GM19025 (cell line): Measurements from ENCODE around the gene ARHGAP33.

ENCODE experiments used
- ATAC-seq: cut with Tn5 transposase; IDR thresholded peaks from one replicate; pipeline ENCODE4 v1.9.1; 2021; ENCODE audit warnings: mild to moderate bottlenecking, low read depth, moderate library complexity; ENCODE audit not compliant: unreplicated experiment

Gene ARHGAP33

GRCh38 chr19:35738887-35739229 is 36.5 kb upstream of the ARHGAP33 start:
- no peak for ATAC-seq

GRCh38 chr19:35739275-35740107 is 35.9 kb upstream of the ARHGAP33 start:
- ATAC-seq = no peak

DNA sequence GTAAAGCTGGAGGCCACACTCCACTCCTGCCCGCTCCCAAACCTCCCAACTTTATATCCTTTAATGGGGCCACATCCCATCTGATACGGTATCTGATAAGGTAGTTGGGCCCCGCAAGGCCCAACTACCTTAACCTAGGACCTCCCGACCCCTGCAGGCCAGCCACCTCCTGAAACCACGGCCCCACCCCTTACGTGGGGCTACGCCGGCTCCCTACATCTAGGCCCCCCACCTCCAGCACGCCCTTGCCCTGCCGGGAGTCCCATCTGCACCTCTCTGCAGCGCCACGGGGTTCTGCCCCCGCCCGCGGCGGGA is 35.3 kb upstream of the ARHGAP33 start:
- ATAC-seq = peak; percentile 20

DNA sequence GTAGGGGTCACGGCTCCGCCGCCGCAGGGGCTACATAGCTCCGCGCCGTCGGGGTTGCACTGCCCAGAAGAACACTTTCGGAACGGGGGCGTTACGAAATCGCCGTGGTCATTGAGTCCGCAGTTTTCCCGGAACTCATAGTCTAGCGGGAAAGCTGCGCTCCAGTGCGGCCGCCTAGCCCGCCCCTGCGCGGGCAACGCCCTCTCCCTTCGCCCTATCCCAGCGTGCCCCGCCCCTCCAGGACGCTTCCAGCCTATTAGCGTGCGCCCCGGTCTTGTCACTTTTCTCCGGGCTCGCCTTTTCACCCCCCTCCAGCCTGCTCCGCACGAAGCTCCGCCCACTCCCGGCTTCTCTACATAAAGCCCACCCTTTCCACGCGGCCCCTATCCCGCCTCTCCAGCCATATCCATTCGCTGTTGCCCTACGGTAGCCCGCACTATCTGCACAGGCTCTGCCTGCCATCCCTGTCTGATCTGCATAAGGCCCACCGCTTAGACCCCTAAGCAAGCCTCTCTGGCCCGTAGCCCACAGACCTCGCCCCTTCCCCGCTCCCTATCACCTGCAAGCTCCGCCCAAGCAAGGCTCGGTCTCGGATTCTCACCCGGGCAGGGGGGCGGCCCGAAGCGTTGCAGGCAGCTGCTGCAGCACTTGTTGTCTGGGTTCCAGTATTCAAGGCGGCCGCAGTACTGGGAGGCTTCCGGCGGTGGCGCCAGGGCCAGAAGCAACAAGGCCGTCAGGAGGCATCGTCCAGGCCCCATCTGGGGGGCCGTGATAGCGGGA is 34.8 kb upstream of the ARHGAP33 start:
- ATAC-seq = peak; percentile 63

DNA sequence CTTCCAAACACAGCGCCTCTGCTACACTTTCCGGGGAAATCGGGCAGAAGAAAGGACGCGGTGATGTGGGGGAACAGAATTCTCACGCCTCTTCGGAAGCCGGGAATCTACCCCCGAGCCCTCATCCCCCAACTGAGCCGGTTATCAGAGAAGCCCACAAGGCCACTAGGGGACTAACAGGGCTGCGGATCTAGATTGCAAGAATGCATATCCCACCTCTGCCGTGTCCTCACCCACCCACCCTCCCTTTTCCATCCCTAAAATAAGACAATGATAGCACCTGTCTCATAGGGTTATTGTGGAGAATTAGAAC is 34.2 kb upstream of the ARHGAP33 start:
- no peak for ATAC-seq

DNA sequence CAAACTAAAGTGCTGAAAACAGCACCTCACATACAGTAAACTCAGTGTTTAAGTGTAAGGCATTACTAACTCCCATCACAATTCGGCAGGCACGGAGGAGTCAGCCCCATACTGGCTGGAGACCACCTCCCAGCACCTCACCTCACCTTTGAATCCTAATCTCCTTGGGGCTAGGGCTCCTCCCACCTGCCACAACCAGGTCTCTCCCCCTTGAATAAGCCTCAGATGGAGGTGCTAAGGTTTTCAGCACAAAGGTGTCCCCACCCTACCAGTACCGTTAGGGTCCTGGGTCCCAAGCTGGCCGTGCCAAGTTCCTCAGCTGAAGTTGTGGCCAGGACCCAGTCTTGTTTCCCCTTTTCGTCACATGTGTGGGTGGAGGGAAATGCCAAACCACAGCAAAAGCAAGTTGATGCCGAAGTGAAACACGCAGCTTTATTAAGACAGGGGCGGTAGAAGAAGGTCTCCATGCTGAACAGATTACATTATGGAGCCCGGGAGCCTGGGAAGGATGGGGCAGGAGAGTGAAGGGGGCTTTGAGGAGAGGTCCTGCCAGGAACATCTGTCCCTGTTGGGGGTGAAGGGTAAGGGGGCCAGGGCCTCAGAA is 33.1 kb upstream of the ARHGAP33 start, which contains the start of gene IGFLR1:
Gene IGFLR1 (minus strand): TSS at position 332 of the 604 bp plus-strand sequence. CDS start 1,272 bp downstream, outside the sequence.
- no peak for ATAC-seq

- ATAC-seq = no peak
Measured at GRCh38 chr19:35743640-35744429, 31.5 kb upstream of the ARHGAP33 start.

- no peak for ATAC-seq
Measured at GRCh38 chr19:35744430-35745327, 30.7 kb upstream of the ARHGAP33 start.

DNA sequence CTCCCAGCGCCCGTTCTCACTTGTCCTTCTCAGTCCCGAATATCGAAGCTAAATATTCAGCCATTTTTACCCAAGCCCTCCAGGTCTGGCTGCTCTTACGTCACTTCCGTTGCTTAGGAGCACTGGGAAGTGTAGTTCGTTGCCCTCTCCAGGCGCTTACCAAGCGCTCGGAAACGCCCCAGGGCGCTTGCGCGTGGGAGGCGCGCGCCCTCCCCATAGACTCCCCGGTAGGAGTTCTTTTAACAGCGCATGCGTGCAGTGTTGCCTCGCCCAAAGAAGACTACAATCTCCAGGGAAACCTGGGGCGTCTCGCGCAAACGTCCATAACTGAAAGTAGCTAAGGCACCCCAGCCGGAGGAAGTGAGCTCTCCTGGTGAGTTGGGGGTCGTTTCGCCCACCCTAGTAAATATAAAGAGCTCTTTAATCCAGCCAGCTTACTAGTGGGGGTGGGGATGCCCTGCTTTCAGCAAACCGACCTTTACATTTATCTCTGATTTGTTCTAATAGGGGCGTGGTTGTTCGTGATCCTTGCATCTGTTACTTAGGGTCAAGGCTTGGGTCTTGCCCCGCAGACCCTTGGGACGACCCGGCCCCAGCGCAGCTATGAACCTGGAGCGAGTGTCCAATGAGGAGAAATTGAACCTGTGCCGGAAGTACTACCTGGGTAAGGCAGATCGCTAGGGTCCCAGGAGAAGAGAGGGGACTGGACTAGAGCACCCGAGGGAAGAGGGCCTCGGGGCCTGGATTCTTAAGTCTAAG is 29.9 kb upstream of the ARHGAP33 start, which contains the start of the genes PSENEN and U2AF1L4:
Gene PSENEN (plus strand): TSS at position 324 of the 759 bp plus-strand sequence. CDS start 280 bp downstream, at position 604.
Gene U2AF1L4 (minus strand): TSS at position 91 of the 759 bp plus-strand sequence. CDS start 27 bp downstream, at position 64.
- ATAC-seq = peak; percentile 32

DNA sequence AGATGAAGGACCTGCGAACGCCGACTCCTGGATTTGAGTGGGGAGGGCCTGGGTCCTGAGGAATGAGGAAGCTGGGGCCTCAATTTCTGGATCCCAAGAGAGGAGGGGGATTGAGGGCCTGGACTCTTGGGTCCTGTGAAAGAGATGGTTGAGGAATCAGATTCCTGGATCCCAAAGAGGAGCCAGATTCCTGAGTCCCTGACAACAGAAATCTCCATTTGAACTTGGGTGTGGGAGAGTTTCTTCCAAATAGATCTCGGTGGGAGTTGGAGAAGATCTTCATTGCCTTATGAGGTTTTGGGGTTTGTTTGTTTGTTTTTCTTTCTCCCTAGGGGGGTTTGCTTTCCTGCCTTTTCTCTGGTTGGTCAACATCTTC is 29.3 kb upstream of the ARHGAP33 start:
- ATAC-seq = no peak

DNA sequence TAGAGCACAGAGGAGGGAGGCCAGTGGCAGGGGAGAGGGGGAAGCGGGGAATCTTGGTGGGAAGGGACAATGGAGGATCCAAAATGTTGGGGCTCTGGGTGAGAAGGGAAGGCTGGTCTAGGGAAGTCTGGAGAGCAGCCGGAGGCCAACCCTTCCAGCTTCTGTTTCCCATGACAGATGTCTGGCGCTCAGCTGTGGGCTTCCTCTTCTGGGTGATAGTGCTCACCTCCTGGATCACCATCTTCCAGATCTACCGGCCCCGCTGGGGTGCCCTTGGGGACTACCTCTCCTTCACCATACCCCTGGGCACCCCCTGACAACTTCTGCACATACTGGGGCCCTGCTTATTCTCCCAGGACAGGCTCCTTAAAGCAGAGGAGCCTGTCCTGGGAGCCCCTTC is 28.8 kb upstream of the ARHGAP33 start:
- no peak for ATAC-seq

- peak; percentile 72 for ATAC-seq
Measured at GRCh38 chr19:35748106-35749020, 27.0 kb upstream of the ARHGAP33 start, which contains the start of gene LIN37. Gene LIN37, plus strand, starts transcription at chr19:35748576. Its CDS starts 149 bp downstream, at chr19:35748725.

GRCh38 chr19:35750167-35750566 is 25.2 kb upstream of the ARHGAP33 start:
- ATAC-seq = no peak

GRCh38 chr19:35751839-35752745 is 23.3 kb upstream of the ARHGAP33 start:
- no peak for ATAC-seq

- no peak for ATAC-seq
Measured at GRCh38 chr19:35752746-35753350, 22.5 kb upstream of the ARHGAP33 start.

GRCh38 chr19:35753634-35754369 is 21.6 kb upstream of the ARHGAP33 start:
- no peak for ATAC-seq
